ENCODE results near the gene ARIH2. TPM values are rescaled to one million over a fixed set of nuclear protein-coding genes. Genes with fewer than 3 reads are reported as not detected.

The ARIH2 gene
- total and polyA plus RNA-seq, 9 of the 15 experiments (the other 6 are each of a cell fraction or from before 2014, with no cell fraction given), result 27.0 to 120 (median 108) TPM

DNA sequence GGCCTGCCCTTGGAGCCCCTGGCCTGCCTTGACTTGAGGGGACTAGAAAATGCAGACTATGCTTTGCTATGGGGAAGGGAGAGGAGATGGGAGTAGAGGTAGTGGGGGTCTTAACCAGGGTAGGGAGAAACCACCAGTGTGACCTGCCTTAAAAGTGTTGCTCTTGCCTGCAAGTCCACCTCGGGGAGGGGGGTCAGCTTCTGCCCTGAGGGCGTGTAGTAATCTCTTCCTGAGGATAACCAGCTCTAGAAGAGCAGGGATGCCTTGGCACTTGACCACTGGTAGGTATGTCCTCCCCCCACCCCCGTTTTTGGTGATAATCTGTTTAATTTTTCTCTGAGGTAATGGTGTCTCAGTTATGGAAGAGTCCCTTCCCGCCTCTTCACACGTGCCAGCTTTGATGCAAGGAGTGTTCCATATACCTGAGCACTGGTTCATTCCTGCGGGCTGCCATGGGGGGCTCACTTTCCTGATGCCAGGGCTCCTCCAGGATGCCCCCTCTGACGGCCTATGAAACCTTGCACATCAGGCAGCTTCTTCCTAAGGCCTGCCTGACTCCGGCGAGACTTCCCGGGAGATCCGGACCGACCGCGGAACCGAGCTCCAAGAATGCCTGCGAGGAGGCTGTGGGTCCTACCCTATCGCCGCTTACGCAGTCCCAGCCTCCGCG lies 70.6 kb downstream of the ARIH2 start:
- Histone ChIP-seq H3K27me3 (ENCODE audit: control insufficient read depth in 2 of 2, insufficient read depth in 2 of 2, low read length in 2 of 2) (no peaks in the 10 kb centered on the region), H2AFZ (ENCODE audit: low read depth, low read length) (peak overlapping the region; percentile 94), H3K4me3 (peak overlapping the region; percentile 41), H3K4me2 (ENCODE audit: insufficient read depth, low read length) (peak overlapping the region; percentile 82), H3K36me3 (ENCODE audit: control insufficient read depth, insufficient read depth, low read length) (peaks cover 14% of the 10 kb centered on the region; the same call in 2 of the 3 replicates), H3K4me1 (replicated peaks in 1 of 2; ENCODE audit: control insufficient read depth in 2 of 2, insufficient read depth in 2 of 2, low read length in 2 of 2) (peaks cover 9 to 21% of the 10 kb centered on the region in 2 experiments), H3K79me2 (ENCODE audit: control insufficient read depth, insufficient read depth, low read length) (no peaks in the 10 kb centered on the region), H4K20me1 (replicated peaks; ENCODE audit: control insufficient read depth, insufficient read depth, low read length) (no peaks in the 10 kb centered on the region), H3K9me3 (replicated peaks; ENCODE audit: control insufficient read depth, insufficient read depth, low read depth, low read length) (no peaks in the 10 kb centered on the region), H3K9me1 (ENCODE audit: control insufficient read depth, insufficient read depth, low read length) (no peaks in the 10 kb centered on the region), H3K9ac (ENCODE audit: insufficient read depth in 1 of 2, low read depth in 2 of 2, low read length in 2 of 2) (peak overlapping the region; percentile 71 to 89), H3K27ac (ENCODE audit: extremely low read depth, low read depth, low read length) (peak overlapping the region; percentile 78)
- BruUV-seq (replicated peaks), result TSS peak; percentile 83
- intact Hi-C loops (cut with micrococcal nuclease), result loop anchor here (1.0 to 5.0 kb wide), 4 partner anchors 18 to 460 kb away; partner anchors contain the start of gene WDR6
- no peak for FAIRE-seq
- in situ Hi-C loops (cut with MboI), result no loop called here
- POLR2A ChIA-PET, result interaction anchor here (0.5 to 1.3 kb wide), 7 partner anchors 15 to 249 kb away, joined by 3 to 6 read pairs (median 3); partner anchors contain the start of genes IMPDH2, NDUFAF3 and WDR6
- ATAC-seq, result no peak; the same call in 2 of the 3 replicates
- WGBS (ENCODE audit: insufficient coverage, low coverage, missing lambda C conversion rate), result 6% methylated on average over 8 of the region's 21 CpGs
- CTCF ChIA-PET (ENCODE audit: low intra/inter-chr PET ratio), result interaction anchor here (0.8 kb wide), 1 partner anchor 460 kb away, joined by 3 read pairs; no protein-coding TSS in a partner anchor
- DNase-seq (ENCODE audit: extremely low read depth in 1 of 4, low spot score in 3 of 4), result peak in 1 of 4 experiments; percentile 12
- TF ChIP-seq FOSL1 (tag; conservative IDR thresholded peaks at IDR 0.05) (no peak), ESRRB (CRISPR knock-in tag; IDR thresholded peaks at IDR 0.05; ENCODE audit: borderline replicate concordance) (no peak), SMC3 (conservative IDR thresholded peaks at IDR 0.05; ENCODE audit: insufficient read depth, low read depth, low read length) (no peak), SUPT5H (IDR thresholded peaks at IDR 0.05) (peak; percentile 56; the same call in 1 of the 2 replicates), PTBP1 (IDR thresholded peaks at IDR 0.05; ENCODE audit: low read depth, low read length) (no peak), SRSF7 (optimal IDR thresholded peaks at IDR 0.05; ENCODE audit: low read depth, low read length) (no peak), ZSCAN29 (IDR thresholded peaks at IDR 0.05) (peak; percentile 43; the same call in 1 of the 2 replicates), PRPF4 (IDR thresholded peaks at IDR 0.05; ENCODE audit: insufficient read depth, low read depth, low read length, poor library complexity, severe bottlenecking) (no peak), SMARCE1 (IDR thresholded peaks at IDR 0.05) (no peak; the same call in 1 of the 2 replicates), POLR2AphosphoS5 (IDR thresholded peaks at IDR 0.05; ENCODE audit: control insufficient read depth, insufficient read depth, low read depth, low read length) (peak; percentile 43; the same call in 1 of the 2 replicates), ZNF217 (CRISPR knock-in tag; IDR thresholded peaks at IDR 0.05) (no peak), IRF2 (CRISPR knock-in tag; IDR thresholded peaks at IDR 0.05) (no peak), EGR1 (conservative IDR thresholded peaks at IDR 0.05) (no peak), NRF1 (conservative IDR thresholded peaks at IDR 0.05 in 1 of 2, IDR thresholded peaks at IDR 0.05 in 1 of 2) (peak in 1 of 2 experiments; percentile 70; a peak in 2 of 4 replicates), ZNF12 (CRISPR knock-in tag; IDR thresholded peaks at IDR 0.05) (no peak)
- TF ChIP-seq, protein P1, sequence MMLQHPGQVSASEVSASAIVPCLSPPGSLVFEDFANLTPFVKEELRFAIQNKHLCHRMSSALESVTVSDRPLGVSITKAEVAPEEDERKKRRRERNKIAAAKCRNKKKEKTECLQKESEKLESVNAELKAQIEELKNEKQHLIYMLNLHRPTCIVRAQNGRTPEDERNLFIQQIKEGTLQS (IDR thresholded peaks at IDR 0.05), result no peak
- TF ChIP-seq, protein P1 (CRISPR knock-in tag; conservative IDR thresholded peaks at IDR 0.05), result peak; percentile 73; the same call in 1 of the 2 replicates
- TF ChIP-seq, protein P2, sequence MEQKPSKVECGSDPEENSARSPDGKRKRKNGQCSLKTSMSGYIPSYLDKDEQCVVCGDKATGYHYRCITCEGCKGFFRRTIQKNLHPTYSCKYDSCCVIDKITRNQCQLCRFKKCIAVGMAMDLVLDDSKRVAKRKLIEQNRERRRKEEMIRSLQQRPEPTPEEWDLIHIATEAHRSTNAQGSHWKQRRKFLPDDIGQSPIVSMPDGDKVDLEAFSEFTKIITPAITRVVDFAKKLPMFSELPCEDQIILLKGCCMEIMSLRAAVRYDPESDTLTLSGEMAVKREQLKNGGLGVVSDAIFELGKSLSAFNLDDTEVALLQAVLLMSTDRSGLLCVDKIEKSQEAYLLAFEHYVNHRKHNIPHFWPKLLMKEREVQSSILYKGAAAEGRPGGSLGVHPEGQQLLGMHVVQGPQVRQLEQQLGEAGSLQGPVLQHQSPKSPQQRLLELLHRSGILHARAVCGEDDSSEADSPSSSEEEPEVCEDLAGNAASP (IDR thresholded peaks at IDR 0.05), result no peak
- TF ChIP-seq, protein P3, sequence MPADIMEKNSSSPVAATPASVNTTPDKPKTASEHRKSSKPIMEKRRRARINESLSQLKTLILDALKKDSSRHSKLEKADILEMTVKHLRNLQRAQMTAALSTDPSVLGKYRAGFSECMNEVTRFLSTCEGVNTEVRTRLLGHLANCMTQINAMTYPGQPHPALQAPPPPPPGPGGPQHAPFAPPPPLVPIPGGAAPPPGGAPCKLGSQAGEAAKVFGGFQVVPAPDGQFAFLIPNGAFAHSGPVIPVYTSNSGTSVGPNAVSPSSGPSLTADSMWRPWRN (IDR thresholded peaks at IDR 0.05; ENCODE audit: low read depth), result no peak
